ENCODE results near the gene BANF1. TPM values are rescaled to one million over a fixed set of nuclear protein-coding genes. Genes with fewer than 3 reads are reported as not detected.
A peak's percentile ranks its signal among the peaks of the same experiment; 100 is the strongest.

The BANF1 gene
- total RNA-seq, 1 donor from 2014 or later, result 238 TPM

DNA sequence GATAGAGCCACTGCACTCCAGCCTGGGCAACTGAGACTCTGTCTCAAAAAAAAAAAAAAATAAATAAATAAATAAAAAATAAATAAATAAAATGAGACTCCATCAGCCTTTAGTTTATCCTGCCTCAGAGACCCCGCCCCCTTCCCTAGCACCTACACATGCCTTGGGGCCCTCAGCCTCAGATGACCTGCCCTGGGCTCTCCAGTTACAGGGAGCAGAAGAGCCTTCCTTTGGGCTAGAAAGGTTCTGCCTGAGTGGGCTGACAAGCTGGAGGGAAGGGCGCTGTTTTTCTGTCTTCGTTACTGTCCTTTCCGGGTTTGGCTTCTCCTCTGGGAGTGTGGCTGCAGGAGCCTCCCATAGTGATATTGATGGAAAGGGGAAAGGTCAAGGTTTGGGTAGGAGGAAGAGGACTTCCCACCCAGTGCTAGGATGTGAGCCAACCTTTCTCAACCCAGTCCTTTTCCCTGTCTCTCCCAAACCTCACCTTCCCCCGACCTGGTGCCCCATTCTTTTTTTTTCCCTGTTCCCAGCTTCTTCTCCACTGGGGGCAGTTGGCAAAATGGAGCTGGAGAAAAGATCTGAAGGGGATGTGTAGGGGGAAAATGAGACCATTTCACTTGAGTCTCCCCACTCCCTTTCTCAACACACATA, 48.4 kb downstream of the BANF1 start:
- intact Hi-C loops (cut with micrococcal nuclease), result no loop called here
- ATAC-seq (no peak), DNase-seq (no peak)

DNA sequence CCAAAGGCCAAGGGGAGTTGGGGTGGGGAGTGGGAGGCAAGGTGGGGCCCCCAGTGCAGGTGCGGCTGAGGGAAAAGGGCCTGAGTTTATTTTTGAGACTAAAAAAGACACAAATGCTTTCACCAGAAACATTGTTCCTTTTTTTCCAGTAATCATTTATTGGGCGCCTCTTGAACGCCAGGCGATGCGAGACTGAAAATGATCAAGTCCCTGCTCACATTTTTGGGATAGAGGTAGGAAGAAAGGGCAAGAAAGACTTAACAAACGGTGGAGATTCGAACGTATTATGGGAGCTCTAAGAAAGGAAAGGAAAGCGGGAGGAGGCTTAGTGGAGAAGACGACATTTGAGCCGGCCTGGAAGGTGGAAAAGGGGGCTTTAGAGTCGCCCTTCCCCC, 49.1 kb downstream of the BANF1 start:
- no peak for DNase-seq
- intact Hi-C loops (cut with micrococcal nuclease), result no loop called here
- no peak for ATAC-seq

DNA sequence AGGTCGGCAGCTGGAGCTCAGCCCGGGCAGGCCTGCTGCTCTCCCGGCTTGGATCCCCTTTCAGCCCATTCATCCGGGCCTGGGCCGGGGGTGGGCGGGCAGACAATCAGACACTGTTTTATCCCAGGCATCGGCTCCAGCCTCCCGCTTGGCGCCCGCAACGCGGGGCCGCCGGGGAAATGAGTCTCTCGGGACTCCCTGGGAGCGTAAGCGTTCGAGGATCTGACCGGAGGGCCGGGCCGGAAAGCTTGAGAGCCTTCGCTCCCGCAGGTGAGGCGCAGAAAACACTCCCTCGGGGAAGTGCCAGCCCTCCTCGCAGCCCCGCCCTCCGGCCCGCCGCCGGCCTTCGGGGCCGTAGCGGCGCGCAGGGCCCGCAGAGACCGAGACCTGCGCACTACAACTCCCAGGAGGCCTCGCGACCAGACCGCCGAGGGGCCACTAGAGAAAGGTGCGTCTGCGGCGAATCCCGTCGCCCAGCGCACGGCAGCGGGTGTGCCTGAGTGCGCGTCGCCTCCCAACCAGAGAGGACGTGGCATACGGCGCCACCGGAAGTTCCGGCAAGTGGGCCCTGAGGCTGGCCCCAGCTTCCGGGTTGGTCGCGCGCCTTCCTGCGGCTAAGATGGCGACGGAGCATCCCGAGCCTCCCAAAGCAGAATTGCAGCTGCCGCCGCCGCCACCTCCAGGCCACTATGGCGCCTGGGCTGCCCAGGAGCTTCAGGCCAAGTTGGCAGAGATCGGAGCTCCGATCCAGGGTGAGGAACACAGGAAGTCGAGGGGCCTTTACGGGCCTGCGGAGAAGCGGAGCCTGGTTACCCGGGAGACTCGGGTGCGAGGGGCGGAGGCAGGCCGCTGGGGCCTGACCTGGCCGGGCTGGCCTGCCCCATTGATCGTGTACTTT, 49.7 kb downstream of the BANF1 start, which contains the start of gene SF3B2:
SF3B2 (plus strand) TSS at position 599 of the 898 bp plus-strand sequence; CDS start at position 620, 21 bp downstream.
- ATAC-seq (peak; percentile 97), DNase-seq (peak; percentile 99)
- intact Hi-C loops (cut with micrococcal nuclease), result no loop called here

DNA sequence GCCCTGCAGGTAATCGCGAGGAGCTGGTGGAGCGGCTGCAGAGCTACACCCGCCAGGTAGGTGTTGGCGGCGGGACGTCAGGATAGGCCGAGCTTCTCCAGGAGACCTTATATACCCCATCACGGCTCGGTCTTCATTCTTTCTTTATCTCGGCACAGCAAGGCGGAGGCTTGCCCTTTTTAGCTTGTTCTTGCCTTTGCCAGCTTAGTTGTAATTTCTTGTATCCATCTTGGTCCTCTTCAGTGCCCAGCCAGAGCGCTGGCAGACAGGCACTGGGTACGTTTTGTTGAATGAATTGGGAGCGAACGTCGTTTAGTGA, 50.3 kb downstream of the BANF1 start:
- intact Hi-C loops (cut with micrococcal nuclease), result no loop called here
- ATAC-seq, result no peak
- no peak for DNase-seq

Other genes starting within 250 kb of the BANF1 start
- gene AP5B1, start 221.5 kb upstream of the BANF1 start, total RNA-seq, result 6.7 TPM
- not detected for gene OVOL1, start 215.4 kb upstream of the BANF1 start, total RNA-seq
- gene SNX32, start 168.5 kb upstream of the BANF1 start, total RNA-seq, result not detected
- 334 TPM for gene CFL1, start 144.3 kb upstream of the BANF1 start, total RNA-seq
- 37.8 TPM for gene MUS81, start 142.1 kb upstream of the BANF1 start, total RNA-seq
- 95.2 TPM for gene EFEMP2, start 129.7 kb upstream of the BANF1 start, total RNA-seq
- 1.1 TPM for gene CTSW, start 122.7 kb upstream of the BANF1 start, total RNA-seq
- 44.9 TPM for gene FIBP, start 114.0 kb upstream of the BANF1 start, total RNA-seq
- 30.0 TPM for gene CCDC85B, start 111.8 kb upstream of the BANF1 start, total RNA-seq
- gene FOSL1, start 102.1 kb upstream of the BANF1 start, total RNA-seq, result 0.32 TPM
- gene C11orf68, start 83.4 kb upstream of the BANF1 start, total RNA-seq, result 35.2 TPM
- 106 TPM for gene DRAP1, start 83.1 kb upstream of the BANF1 start, total RNA-seq
- not detected for gene TSGA10IP, start 57.0 kb upstream of the BANF1 start, total RNA-seq
- gene SART1, start 40.8 kb upstream of the BANF1 start, total RNA-seq, result 32.2 TPM
- 22.8 TPM for gene EIF1AD, start 346 bp upstream of the BANF1 start, total RNA-seq
- not detected for gene CST6, start 9.5 kb downstream of the BANF1 start, total RNA-seq
- gene CATSPER1, start 24.0 kb downstream of the BANF1 start, total RNA-seq, result not detected
- gene GAL3ST3, start 46.7 kb downstream of the BANF1 start, total RNA-seq, result 3.5 TPM
- gene SF3B2, start 49.9 kb downstream of the BANF1 start, total RNA-seq, result 70.4 TPM
- gene PACS1, start 67.8 kb downstream of the BANF1 start, total RNA-seq, result 59.0 TPM

All from left ventricle myocardium superior (tissue), 1 donor.